AG04450 (cell line): ENCODE data around the gene PLVAP. TPM values are rescaled to one million over a fixed set of nuclear protein-coding genes. Genes with fewer than 3 reads are reported as not detected.
A peak's percentile ranks its signal among the peaks of the same experiment; 100 is the strongest.

ENCODE experiments used
- CTCF ChIA-PET: fragments of 300-600, 350-600 bp; formaldehyde crosslinking; extraction: SDS; loops from one replicate; lab custom pipeline; 2022; ENCODE audit warnings: antibody characterized with exemption, inconsistent platforms; lab: Charles Lee
- POLR2A ChIA-PET: fragments of 350-600 bp; formaldehyde crosslinking; extraction: SDS; loops from one replicate; lab custom pipeline; 2021; ENCODE audit warnings: antibody characterized with exemption, inconsistent platforms; lab: Yijun Ruan, JAX
- DNase-seq: peaks from one replicate; pipeline ENCODE4 v3.0.0-alpha.2; 2011; ENCODE audit warnings: low read depth, low spot score
- H3K27ac ChIP-seq: one replicate; pipeline ENCODE4 v1.5.1; 2012; ENCODE audit warnings: low read depth, low read length, control low read depth
- H3K27me3 ChIP-seq: one replicate; pipeline ENCODE4 v1.6.0; 2012; ENCODE audit warnings: low read length; ENCODE audit not compliant: control insufficient read depth, insufficient read depth
- H3K4me3 ChIP-seq: 2 replicates; pipeline ENCODE4 v1.5.1; 2011; ENCODE audit warnings: mild to moderate bottlenecking, low read depth, low read length, control low read depth
- H3K9me3 ChIP-seq: 2 replicates; pipeline ENCODE4 v1.5.1; 2012; ENCODE audit warnings: low read length; ENCODE audit not compliant: control insufficient read depth, insufficient read depth
- polyA plus RNA-seq: library from polyadenylated mRNA; depleted of rRNA; stranded (reverse); fragments of >200 nt; gene quantifications from 2 replicates; pipeline ENCODE4 v1.2.3, GENCODE V29; 2011
- TF ChIP-seq, protein P1 (sequence below): IDR thresholded peaks from 2 replicates; pipeline ENCODE4 v1.5.1; 2011; ENCODE audit warnings: low read depth, low read length, control low read depth, inconsistent platforms

The PLVAP gene
- polyA plus RNA-seq, 1 experiment, result not detected

DNA sequence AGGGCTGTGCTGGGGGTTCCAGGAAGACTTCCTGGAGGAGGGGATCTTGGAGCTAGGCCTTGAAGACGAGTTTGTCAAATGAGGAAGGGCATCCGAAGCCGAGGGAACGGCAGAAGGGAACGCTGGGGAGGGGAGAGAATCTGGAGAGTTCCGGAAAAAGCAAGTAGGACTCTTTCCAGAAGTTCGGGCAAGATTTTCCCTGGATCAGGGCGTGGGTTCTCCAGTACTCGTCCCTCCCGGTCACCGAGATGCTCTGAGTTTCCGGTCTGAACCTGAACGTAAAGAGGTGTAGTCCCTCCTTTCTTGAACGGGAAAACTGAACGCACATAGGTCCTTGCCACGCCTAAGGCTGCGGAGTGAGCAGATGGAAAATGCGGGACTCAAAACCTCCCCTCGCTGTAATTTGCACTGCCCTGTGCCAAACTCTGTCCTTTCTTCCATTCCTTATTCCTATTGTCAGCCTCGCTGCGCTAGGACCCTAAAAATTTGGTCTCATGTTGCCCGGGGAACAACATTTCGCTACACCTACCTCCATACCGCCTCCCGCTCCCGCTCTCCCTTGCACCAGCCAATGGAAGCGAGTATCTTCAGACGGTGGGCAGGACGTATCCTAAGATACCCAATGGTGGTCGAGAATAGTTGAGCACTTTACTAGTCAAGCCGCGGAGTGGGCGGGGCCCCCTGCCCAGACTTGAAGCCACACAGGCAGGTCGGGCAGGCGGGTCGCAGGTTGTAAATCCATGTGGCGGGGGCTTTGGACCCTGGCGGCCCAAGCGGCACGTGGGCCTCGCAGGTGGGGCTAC is 40.1 kb downstream of the PLVAP start, which contains the start of gene GTPBP3:
TSS of gene GTPBP3 (plus strand) at position 682 of the 803 bp plus-strand sequence. CDS start at position 741, 59 bp downstream.
- TF ChIP-seq, protein P1, sequence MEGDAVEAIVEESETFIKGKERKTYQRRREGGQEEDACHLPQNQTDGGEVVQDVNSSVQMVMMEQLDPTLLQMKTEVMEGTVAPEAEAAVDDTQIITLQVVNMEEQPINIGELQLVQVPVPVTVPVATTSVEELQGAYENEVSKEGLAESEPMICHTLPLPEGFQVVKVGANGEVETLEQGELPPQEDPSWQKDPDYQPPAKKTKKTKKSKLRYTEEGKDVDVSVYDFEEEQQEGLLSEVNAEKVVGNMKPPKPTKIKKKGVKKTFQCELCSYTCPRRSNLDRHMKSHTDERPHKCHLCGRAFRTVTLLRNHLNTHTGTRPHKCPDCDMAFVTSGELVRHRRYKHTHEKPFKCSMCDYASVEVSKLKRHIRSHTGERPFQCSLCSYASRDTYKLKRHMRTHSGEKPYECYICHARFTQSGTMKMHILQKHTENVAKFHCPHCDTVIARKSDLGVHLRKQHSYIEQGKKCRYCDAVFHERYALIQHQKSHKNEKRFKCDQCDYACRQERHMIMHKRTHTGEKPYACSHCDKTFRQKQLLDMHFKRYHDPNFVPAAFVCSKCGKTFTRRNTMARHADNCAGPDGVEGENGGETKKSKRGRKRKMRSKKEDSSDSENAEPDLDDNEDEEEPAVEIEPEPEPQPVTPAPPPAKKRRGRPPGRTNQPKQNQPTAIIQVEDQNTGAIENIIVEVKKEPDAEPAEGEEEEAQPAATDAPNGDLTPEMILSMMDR, result no peak
- DNase-seq, result peak; percentile 92
- H3K27me3 ChIP-seq, result no peaks in the 10 kb centered on the region
- H3K4me3 ChIP-seq, result peak within 1 kb of the TSS; percentile 93
- peak within 1 kb of the TSS; percentile 89 for H3K27ac ChIP-seq
- peaks cover 8% of the 10 kb centered on the region; the same call in 1 of the 2 replicates for H3K9me3 ChIP-seq
- ChIA-PET CTCF (no interaction called here), POLR2A (interaction anchor here (0.7 kb wide), 1 partner anchor 19 kb away, joined by 3 read pairs; no protein-coding TSS in a partner anchor)

DNA sequence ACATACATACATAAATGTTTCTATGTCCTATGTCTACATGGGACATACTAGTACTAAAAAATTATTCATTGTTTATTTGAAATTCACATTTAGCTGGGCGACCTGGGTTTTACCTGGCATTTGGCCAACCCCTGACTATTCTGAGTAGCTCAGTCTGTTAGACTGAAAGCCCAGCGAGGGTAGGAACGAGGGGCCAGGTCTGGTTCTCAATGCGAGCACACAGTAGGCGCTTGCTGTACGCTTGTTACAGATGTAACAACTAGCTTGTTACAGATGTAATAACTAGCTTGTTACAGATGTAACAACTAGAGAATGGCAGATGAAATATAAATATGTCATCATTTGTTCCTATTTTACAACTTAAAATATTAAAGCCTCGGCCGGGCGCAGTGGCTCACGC is 41.6 kb downstream of the PLVAP start:
- Histone ChIP-seq H3K27me3 (no peaks in the 10 kb centered on the region), H3K27ac (no peak overlapping the region), H3K9me3 (peaks cover 8% of the 10 kb centered on the region; the same call in 1 of the 2 replicates), H3K4me3 (no peak overlapping the region)
- TF ChIP-seq, protein P1, result no peak
- CTCF ChIA-PET, result interaction anchor here (0.7 to 1.4 kb wide), 2 partner anchors 10 to 50 kb away, joined by 3 read pairs; no protein-coding TSS in a partner anchor
- POLR2A ChIA-PET, result no interaction called here
- no peak for DNase-seq

DNA sequence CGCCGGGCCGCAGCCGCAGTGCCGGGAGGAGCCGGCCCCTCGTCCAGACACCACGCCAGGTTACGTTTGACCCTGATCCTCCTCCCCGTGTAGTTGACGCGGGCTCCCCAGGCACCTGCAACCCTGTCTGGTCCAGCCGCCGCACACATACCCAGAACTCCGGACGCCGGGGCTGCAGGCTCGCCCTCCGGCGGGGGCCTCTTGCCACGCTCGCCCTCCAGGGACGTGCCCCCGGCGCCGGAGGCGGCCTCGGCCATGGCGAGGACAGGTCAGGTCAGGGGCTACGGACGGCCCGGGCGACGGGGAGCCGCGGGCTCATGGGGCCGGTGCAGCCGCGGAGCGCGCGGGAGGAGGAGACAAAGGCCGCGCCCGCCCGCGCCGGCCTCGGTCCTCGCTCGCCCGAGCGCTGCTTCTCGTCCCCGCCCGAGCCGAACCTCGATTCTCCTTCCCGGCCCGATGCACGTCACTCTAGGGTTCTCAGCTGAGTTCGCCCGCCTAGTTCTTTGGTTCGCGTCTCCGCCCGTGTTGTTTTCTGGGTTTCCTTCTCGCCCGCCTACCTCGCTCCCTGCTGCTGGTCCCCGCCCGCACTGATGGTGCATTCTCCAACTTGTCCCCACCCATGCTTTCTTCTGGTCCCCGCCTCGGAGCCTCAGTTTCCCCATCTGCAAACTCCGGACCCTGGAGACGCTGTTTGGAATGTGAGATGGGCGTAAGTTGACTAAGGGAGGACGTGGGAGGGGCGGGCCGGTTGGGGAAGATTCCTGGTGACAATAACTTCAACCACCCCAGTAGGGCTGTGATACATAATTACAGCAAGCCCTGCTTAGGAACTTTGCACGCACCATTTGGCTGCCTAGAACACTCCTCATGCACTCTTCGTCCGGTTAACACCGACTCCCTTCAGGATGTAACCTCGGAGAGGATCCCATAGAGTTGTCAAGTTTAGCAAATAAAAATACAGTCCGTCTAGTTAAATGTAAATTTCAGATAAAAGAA is 42.4 kb downstream of the PLVAP start, which contains the start of gene ANO8:
TSS of gene ANO8 (minus strand) at position 442 of the 996 bp plus-strand sequence. CDS start at position 257, 185 bp downstream.
- ChIA-PET POLR2A (interaction anchor here (1.0 to 2.9 kb wide), 2 partner anchors 26 to 177 kb away, joined by 3 to 13 read pairs; partner anchors contain the start of genes DDA1 and PGLS), CTCF (interaction anchor here (0.7 to 1.4 kb wide), 2 partner anchors 11 to 51 kb away, joined by 3 read pairs; no protein-coding TSS in a partner anchor)
- Histone ChIP-seq H3K27ac (no peak within 1 kb of the TSS), H3K9me3 (peaks cover 13% of the 10 kb centered on the region; the same call in 1 of the 2 replicates), H3K27me3 (peaks cover 2% of the 10 kb centered on the region), H3K4me3 (peak within 1 kb of the TSS; percentile 72)
- DNase-seq, result peak; percentile 96
- TF ChIP-seq, protein P1, result no peak

DNA sequence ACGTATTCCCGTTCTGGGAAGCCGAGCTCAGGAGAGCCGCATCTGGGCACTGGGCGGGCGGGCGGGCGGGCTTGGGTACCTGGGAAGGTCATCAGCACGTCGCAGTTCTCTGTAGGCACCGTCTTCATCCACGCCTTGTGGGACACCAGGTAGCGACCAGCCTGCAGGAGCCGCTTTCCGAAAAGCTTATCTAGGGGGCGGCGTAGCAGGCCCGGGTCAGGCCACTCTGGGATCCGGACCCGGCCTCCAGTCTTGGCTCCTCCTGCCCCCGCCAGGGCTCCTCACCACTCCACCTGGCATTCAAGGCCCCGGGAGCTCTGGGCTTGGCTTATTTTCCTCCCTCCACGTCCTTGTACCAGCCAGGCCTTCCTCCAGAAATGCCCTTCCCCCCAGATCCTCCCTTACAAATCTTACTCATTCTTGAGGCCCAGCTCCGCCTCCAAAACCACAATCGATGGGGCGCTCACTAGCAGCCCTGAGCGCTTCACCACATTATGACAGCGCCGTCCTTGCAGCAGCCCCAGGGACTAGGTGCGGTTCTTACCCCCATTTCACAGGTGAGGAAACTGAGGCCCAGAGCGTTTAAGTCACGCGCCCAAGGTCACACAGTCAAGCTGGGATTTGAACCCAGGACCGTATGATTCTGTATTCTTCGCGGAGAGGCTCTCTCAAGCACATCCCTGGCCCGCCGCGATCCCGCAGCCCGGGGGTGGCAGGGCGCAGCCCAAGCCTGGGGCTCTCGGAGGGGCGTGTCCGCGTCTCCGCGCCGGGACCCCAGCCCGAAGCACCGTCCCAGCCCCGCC is 43.3 kb downstream of the PLVAP start:
- H3K4me3 ChIP-seq, result peak overlapping the region; percentile 72
- no peak overlapping the region for H3K27ac ChIP-seq
- peak; percentile 33 for DNase-seq
- H3K27me3 ChIP-seq, result peaks cover 3% of the 10 kb centered on the region
- peaks cover 13% of the 10 kb centered on the region; the same call in 1 of the 2 replicates for H3K9me3 ChIP-seq
- TF ChIP-seq, protein P1, result no peak
- CTCF ChIA-PET, result no interaction called here
- POLR2A ChIA-PET, result interaction anchor here (0.6 to 2.9 kb wide), 6 partner anchors 9 to 178 kb away, joined by 3 to 13 read pairs (median 4); partner anchors contain the start of genes DDA1, MRPL34 and PGLS
